Subcutaneous abdominal adipose tissue (tissue), 5 donors: ENCODE results near the gene ANO2.

Experiments
- H3K27ac ChIP-seq: one replicate; pipeline ENCODE4 v1.7.0; 2013; ENCODE audit warnings: low read depth, mild to moderate bottlenecking, inconsistent platforms, low read length, moderate library complexity
- H3K27me3 ChIP-seq, 5 donors: one replicate each; pipeline ENCODE4 v1.7.0; 2013; ENCODE audit warnings: low read length in 5 of 5, inconsistent platforms in 1 of 5; ENCODE audit not compliant: control insufficient read depth in 5 of 5, insufficient read depth in 4 of 5
- H3K36me3 ChIP-seq, 5 donors: one replicate each; pipeline ENCODE4 v1.7.0; 2013; ENCODE audit warnings: low read length in 5 of 5; ENCODE audit not compliant: control insufficient read depth in 5 of 5, insufficient read depth in 5 of 5
- H3K4me1 ChIP-seq, 5 donors: one replicate each; pipeline ENCODE4 v1.7.0; 2013; ENCODE audit warnings: low read length in 5 of 5, mild to moderate bottlenecking in 3 of 5, moderate library complexity in 1 of 5; ENCODE audit not compliant: control insufficient read depth in 5 of 5, insufficient read depth in 5 of 5
- H3K4me3 ChIP-seq, 5 donors: one replicate each; pipeline ENCODE4 v1.7.0; 2013; ENCODE audit warnings: low read length in 5 of 5, low read depth in 1 of 5
- H3K9ac ChIP-seq, 5 donors: one replicate each; pipeline ENCODE4 v1.7.0; 2013; ENCODE audit warnings: low read length in 5 of 5, mild to moderate bottlenecking in 4 of 5, moderate library complexity in 3 of 5
- H3K9me3 ChIP-seq, 5 donors: one replicate each; pipeline ENCODE4 v1.7.0; 2013; ENCODE audit warnings: low read length in 5 of 5; ENCODE audit not compliant: control insufficient read depth in 5 of 5
- donor health status: healthy.
- donor health status: healthy.
- donor health status: healthy.
- donor health status: healthy.
- donor health status: healthy.

The ANO2 gene

DNA sequence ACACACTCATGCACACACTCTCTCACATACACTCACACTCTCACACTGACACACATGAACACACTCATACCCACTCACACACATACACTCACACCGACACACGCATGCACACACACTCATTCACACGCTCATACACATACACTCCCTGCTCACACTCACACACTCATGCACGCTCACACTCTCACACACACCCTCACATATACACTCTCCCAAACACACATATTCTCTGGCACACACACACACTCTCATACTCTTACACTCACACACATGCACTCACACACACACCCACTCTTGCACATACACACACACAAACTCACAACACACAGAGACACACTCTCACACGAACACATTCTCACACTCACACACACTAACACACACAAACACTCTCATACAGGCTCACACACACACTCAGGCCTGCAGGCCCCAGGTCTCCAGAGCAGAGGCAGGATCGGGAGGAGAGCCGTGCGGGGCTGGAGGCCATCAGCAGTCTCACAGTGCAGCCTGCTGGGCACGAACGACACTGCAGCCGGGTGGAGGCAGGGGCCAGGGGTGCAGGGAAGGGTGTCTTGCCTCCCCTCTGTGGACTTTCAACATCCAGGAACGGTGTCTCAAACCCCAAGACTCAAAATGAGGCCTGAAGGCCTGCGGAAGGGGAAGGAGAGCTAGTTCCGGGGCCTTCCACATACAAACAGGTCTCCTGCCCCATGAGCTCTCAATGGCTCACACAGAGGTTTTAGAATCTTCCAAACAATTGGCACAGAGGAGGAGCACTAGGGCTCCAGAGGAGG, 148.7 kb downstream of the ANO2 start:
- Histone ChIP-seq H3K9me3 (no peaks in the 10 kb centered on the region), H3K27me3 (peaks cover 0 to 3% (median 0%) of the 10 kb centered on the region in 5 donors), H3K9ac (no peak overlapping the region), H3K4me1 (peaks cover 0 to 12% (median 0%) of the 10 kb centered on the region in 5 donors), H3K27ac (no peak overlapping the region), H3K36me3 (peaks cover 0 to 32% (median 11%) of the 10 kb centered on the region in 5 donors), H3K4me3 (no peak overlapping the region)

DNA sequence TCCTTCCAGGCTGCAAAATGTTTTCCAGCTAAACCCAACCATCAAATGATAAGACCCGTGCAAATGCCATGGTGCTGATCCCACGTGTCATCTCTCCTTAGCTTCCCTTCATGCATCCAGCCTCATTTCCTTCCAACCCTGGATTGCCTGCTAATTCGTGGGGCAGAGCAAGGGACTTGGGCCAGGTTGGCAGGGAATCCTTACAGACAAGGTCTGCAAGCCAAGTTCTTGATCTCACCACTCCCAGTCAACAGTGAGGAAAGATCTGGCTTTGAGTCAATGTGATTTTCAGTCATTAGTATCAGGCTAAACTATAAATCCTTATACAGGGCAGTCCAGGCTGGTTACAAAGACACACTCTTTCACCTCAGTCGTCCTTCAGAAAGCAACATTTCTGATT, 150.9 kb downstream of the ANO2 start:
- H3K9me3 ChIP-seq: no peaks in the 10 kb centered on the region
- no peak overlapping the region for H3K9ac ChIP-seq
- no peak overlapping the region for H3K27ac ChIP-seq
- no peak overlapping the region for H3K4me3 ChIP-seq
- peaks cover 0 to 22% (median 6%) of the 10 kb centered on the region in 5 donors for H3K36me3 ChIP-seq
- peaks cover 0 to 5% (median 0%) of the 10 kb centered on the region in 5 donors for H3K27me3 ChIP-seq
- peaks cover 0 to 12% (median 0%) of the 10 kb centered on the region in 5 donors for H3K4me1 ChIP-seq

DNA sequence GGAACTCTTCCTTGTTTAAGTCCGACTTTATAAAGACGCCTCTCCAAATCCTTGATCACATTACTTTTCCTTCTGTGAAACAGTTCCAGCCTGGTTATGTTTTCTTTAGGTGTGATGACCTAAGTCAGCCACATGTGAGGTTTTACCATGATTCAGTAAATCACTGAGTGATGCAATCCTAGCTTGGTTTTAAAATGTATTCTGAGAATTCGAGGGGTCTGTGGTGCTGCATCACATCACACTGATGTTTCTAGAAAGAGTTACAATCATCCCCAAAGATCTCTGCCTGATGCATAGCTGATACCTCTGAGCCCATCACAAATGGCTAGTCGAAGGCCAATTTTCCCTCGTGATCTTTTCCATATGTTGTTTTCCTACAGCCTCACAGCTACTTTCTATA, 152.7 kb downstream of the ANO2 start:
- Histone ChIP-seq H3K27ac (no peak overlapping the region), H3K4me1 (peaks cover 0 to 12% (median 0%) of the 10 kb centered on the region in 5 donors), H3K9me3 (no peaks in the 10 kb centered on the region), H3K4me3 (no peak overlapping the region), H3K27me3 (peaks cover 0 to 3% (median 0%) of the 10 kb centered on the region in 5 donors), H3K9ac (no peak overlapping the region), H3K36me3 (peaks cover 0 to 14% (median 0%) of the 10 kb centered on the region in 5 donors)

DNA sequence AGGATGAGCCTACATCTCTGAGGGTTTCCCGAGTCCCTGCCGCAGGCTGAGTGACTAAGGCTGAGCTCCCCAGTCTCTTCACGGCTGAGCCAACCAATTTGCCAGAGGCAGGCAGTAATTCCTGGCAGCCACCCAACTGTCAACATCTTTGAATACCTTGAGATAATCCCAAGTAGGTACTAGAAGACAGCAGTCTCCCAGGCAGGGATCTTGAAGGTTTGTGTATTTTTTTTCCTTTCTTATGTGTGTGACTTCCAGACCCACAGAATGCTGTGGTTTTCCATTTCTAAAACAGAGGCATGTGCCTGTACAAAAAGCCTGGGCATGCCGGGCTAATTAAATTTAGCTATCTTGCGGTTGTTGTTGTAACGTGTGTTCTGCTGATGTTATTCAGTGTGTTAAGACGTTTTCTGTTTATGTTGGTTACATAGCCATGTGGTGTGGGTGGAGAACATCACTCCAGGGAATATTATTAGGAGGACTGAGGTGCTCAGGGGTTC, 155.5 kb downstream of the ANO2 start:
- Histone ChIP-seq H3K9ac (no peak overlapping the region), H3K27me3 (peaks cover 0 to 3% (median 0%) of the 10 kb centered on the region in 5 donors), H3K36me3 (peaks cover 0 to 14% (median 0%) of the 10 kb centered on the region in 5 donors), H3K9me3 (no peaks in the 10 kb centered on the region), H3K4me3 (no peak overlapping the region), H3K27ac (no peak overlapping the region), H3K4me1 (peaks cover 0 to 6% (median 0%) of the 10 kb centered on the region in 5 donors)

DNA sequence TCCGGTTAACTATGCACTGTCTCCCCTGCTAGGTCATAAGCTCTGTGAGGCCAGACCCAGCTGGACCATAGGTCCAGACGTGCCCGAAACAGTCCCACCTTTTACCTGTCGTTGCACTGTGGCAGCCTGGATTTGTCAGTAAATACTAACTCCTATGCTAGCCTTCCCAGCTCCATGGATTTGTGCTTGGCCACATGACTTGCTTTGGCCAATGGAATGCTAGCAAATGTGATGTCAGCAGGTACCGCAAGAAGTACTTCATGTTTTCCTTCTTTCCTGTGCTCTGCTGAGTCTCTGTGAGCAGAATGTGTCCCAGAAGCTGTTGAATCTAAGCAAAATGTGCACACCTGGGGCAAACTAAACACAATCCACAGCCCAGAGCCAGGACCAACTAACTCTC, 157.2 kb downstream of the ANO2 start:
- H3K9ac ChIP-seq: no peak overlapping the region
- H3K9me3 ChIP-seq: no peaks in the 10 kb centered on the region
- no peak overlapping the region for H3K4me3 ChIP-seq
- peaks cover 0 to 3% (median 0%) of the 10 kb centered on the region in 5 donors for H3K27me3 ChIP-seq
- H3K4me1 ChIP-seq: no peaks in the 10 kb centered on the region
- no peak overlapping the region for H3K27ac ChIP-seq
- H3K36me3 ChIP-seq: peaks cover 0 to 13% (median 0%) of the 10 kb centered on the region in 5 donors

DNA sequence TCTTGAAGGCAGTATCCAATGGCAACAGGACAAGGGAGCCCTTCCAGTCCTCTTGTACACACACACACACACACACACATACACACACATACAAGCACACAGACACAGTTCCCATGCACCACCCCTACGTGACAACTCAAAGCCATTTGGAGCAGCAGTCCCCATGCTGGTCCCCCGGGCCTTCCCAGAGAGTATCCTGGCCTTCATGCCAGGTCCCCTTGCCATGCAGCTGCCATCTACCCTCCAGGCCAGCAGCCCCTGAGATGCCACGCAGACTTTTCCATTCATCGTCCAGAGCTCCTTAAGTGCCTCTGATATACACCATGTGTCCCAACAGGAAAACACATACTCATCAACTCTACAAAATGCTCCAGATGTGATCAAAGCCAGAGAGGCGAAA, 159.5 kb downstream of the ANO2 start:
- H3K9ac ChIP-seq: no peak overlapping the region
- H3K36me3 ChIP-seq: peaks cover 0 to 8% (median 0%) of the 10 kb centered on the region in 5 donors
- peaks cover 0 to 3% (median 0%) of the 10 kb centered on the region in 5 donors for H3K4me1 ChIP-seq
- no peaks in the 10 kb centered on the region for H3K9me3 ChIP-seq
- no peak overlapping the region for H3K4me3 ChIP-seq
- peaks cover 0 to 3% (median 0%) of the 10 kb centered on the region in 5 donors for H3K27me3 ChIP-seq
- H3K27ac ChIP-seq: no peak overlapping the region

DNA sequence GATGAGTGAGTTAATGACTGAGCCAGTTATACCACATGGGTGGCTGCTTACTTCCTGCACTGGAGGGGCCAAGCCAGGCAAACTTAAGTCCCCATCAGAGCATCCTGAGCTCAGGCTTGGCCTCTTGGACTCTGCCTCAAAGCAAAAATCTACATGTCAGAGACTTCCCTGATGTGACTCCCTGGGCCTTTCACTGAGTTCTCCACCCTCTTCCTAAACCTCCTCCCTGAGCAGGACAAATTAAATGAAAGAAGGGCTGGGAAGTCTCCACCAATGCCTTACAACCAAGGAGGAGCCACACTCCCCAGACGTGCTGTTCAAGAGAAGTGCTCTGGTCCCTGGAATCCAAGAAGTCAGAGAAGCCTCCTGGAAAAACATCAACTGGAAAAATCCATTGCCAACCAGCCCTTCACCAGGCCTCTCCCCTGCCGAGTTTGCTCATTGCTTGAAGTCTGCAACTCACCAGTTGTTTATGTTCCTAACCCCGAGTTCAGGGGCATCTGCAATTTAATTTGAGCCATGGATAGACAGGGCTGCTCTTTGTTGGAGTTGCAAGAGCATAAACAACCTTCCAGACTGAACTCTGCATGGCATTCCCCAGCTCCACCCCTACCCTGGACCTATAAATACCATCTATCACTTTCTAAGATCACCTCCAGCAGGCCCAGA, 160.5 kb downstream of the ANO2 start:
- peaks cover 0 to 8% (median under 1%) of the 10 kb centered on the region in 5 donors for H3K4me1 ChIP-seq
- peaks cover 0 to under 1% (median 0%) of the 10 kb centered on the region in 5 donors for H3K27me3 ChIP-seq
- H3K27ac ChIP-seq: no peak overlapping the region
- H3K9ac ChIP-seq: no peak overlapping the region
- no peak overlapping the region for H3K4me3 ChIP-seq
- H3K9me3 ChIP-seq: no peaks in the 10 kb centered on the region
- H3K36me3 ChIP-seq: peaks cover 0 to 8% (median 0%) of the 10 kb centered on the region in 5 donors

DNA sequence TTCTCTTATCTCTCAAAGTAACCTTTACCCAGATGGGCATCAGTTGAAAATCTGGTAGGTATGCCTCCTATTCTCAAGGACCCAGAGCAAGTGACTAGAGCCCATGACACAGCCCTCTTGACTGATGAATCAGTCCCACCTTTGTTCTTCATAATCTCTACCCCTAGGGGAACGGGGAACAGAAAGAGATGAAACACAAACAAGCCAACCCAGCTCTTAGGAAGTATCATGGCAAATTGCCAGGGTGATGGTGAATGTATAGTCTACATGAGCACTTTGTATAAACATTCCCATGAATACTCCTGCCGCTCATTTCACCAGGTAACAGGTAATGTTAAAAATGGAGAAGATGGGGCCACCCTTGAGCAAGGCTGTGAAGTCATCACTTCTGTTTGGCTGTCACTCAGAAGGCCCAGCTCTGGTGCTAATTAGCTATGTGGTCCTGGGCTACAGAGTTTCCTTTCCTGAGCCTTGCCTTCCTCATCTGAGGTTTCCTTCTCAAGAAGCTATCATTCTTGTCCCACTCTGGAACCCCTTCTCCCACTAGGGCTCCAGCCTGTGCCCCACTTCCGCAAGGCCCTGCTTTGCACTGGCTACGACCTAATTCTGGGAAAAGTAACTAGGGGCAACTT, 161.7 kb downstream of the ANO2 start:
- no peak overlapping the region for H3K27ac ChIP-seq
- peaks cover 0 to 6% (median 0%) of the 10 kb centered on the region in 5 donors for H3K36me3 ChIP-seq
- H3K9ac ChIP-seq: no peak overlapping the region
- no peaks in the 10 kb centered on the region for H3K27me3 ChIP-seq
- no peak overlapping the region for H3K4me3 ChIP-seq
- H3K9me3 ChIP-seq: no peaks in the 10 kb centered on the region
- H3K4me1 ChIP-seq: peaks cover 0 to 15% (median 1%) of the 10 kb centered on the region in 5 donors

DNA sequence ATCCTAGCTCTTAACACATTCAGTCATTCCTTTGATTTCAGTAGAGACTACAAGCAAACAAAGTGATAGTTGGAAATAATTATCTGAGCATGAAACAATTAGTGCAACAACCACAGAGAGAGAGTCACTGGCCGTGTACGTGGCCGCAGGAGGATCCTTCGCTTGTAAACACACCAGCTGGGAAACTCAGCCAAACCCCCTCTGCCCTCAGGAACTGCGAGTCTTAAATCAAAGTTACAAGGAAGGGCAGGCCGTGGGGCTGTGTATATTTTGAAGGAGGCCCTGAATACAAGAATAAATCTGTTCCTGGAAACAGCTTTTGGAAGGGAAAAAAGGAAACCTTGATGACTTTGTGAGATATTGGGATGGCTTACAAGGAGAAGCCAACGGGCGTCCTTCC, 164.5 kb downstream of the ANO2 start:
- H3K9ac ChIP-seq: no peak overlapping the region
- no peak overlapping the region for H3K27ac ChIP-seq
- no peak overlapping the region for H3K4me3 ChIP-seq
- H3K4me1 ChIP-seq: peaks cover 0 to 15% (median 1%) of the 10 kb centered on the region in 5 donors
- peaks cover 0 to 2% (median 0%) of the 10 kb centered on the region in 5 donors for H3K27me3 ChIP-seq
- H3K9me3 ChIP-seq: no peaks in the 10 kb centered on the region
- no peaks in the 10 kb centered on the region for H3K36me3 ChIP-seq
